ENCODE data around the gene ALPI. TPM values are rescaled to one million over a fixed set of nuclear protein-coding genes. Genes with fewer than 3 reads are reported as not detected.

Gene ALPI
- total and polyA plus RNA-seq, 2 donors (not counting 1 experiment from before 2014, with no cell fraction given) = not detected

- H3K27me3 ChIP-seq (ENCODE audit: control insufficient read depth, insufficient read depth, low read length) = no peaks in the 10 kb centered on the region
- no peak overlapping the region for H2AFZ ChIP-seq (ENCODE audit: low read length)
- TF ChIP-seq EZH2 (IDR thresholded peaks at IDR 0.05; ENCODE audit: low read length, missing control alignments) (no peak), CTCF (conservative IDR thresholded peaks at IDR 0.05 in 1 of 2, IDR thresholded peaks at IDR 0.05 in 1 of 2; ENCODE audit: low read depth in 1 of 2, low read length in 2 of 2) (no peak)
Observed at GRCh38 chr2:232434091-232434490, 21.9 kb upstream of the ALPI start.

GRCh38 chr2:232434563-232435374 lies 21.2 kb upstream of the ALPI start:
- Histone ChIP-seq H3K36me3 (ENCODE audit: control insufficient read depth, insufficient read depth, low read length) (no peaks in the 10 kb centered on the region), H3K4me1 (ENCODE audit: control insufficient read depth, extremely low read depth, insufficient read depth, low read length) (no peaks in the 10 kb centered on the region), H3K27me3 (ENCODE audit: control insufficient read depth, insufficient read depth, low read length) (no peaks in the 10 kb centered on the region), H4K20me1 (ENCODE audit: control insufficient read depth, extremely low read depth, insufficient read depth, low read length) (no peaks in the 10 kb centered on the region), H3K4me2 (ENCODE audit: extremely low read depth, insufficient read depth, low read length) (no peak overlapping the region), H3K4me3 (replicated peaks in 1 of 4; ENCODE audit: control extremely low read depth in 1 of 4, insufficient read depth in 1 of 4, low read depth in 3 of 4, low read length in 4 of 4) (no peak overlapping the region), H3K9ac (ENCODE audit: insufficient read depth, low read length) (no peak overlapping the region), H3K27ac (ENCODE audit: insufficient read depth, low read length) (no peak overlapping the region), H3K79me2 (ENCODE audit: control insufficient read depth, insufficient read depth, low read length) (no peaks in the 10 kb centered on the region), H2AFZ (ENCODE audit: low read length) (no peak overlapping the region), H3K9me3 (ENCODE audit: control insufficient read depth, insufficient read depth, low read depth, low read length) (no peaks in the 10 kb centered on the region)
- no peak for DNase-seq (ENCODE audit: low read depth in 2 of 2)
- TF ChIP-seq EZH2 (IDR thresholded peaks at IDR 0.05; ENCODE audit: low read length, missing control alignments) (no peak), CTCF (conservative IDR thresholded peaks at IDR 0.05 in 1 of 2, IDR thresholded peaks at IDR 0.05 in 1 of 2; ENCODE audit: low read depth in 1 of 2, low read length in 2 of 2) (no peak)

More at GRCh38 chr2:232434091-232434490, 21.9 kb upstream of the ALPI start:
- no peak overlapping the region for H3K27ac ChIP-seq (ENCODE audit: insufficient read depth, low read length)
- no peak overlapping the region for H3K4me2 ChIP-seq (ENCODE audit: extremely low read depth, insufficient read depth, low read length)
- H4K20me1 ChIP-seq (ENCODE audit: control insufficient read depth, extremely low read depth, insufficient read depth, low read length) = no peaks in the 10 kb centered on the region
- DNase-seq (ENCODE audit: low read depth in 2 of 2) = no peak
- no peaks in the 10 kb centered on the region for H3K36me3 ChIP-seq (ENCODE audit: control insufficient read depth, insufficient read depth, low read length)
- H3K9me3 ChIP-seq (ENCODE audit: control insufficient read depth, insufficient read depth, low read depth, low read length) = no peaks in the 10 kb centered on the region
- H3K4me3 ChIP-seq (replicated peaks in 1 of 4; ENCODE audit: control extremely low read depth in 1 of 4, insufficient read depth in 1 of 4, low read depth in 3 of 4, low read length in 4 of 4) = no peak overlapping the region
- no peak overlapping the region for H3K9ac ChIP-seq (ENCODE audit: insufficient read depth, low read length)
- H3K79me2 ChIP-seq (ENCODE audit: control insufficient read depth, insufficient read depth, low read length) = no peaks in the 10 kb centered on the region
- no peaks in the 10 kb centered on the region for H3K4me1 ChIP-seq (ENCODE audit: control insufficient read depth, extremely low read depth, insufficient read depth, low read length)

GRCh38 chr2:232435375-232435648 lies 20.6 kb upstream of the ALPI start:
- Histone ChIP-seq H4K20me1 (ENCODE audit: control insufficient read depth, extremely low read depth, insufficient read depth, low read length) (no peaks in the 10 kb centered on the region), H3K9ac (ENCODE audit: insufficient read depth, low read length) (no peak overlapping the region), H3K79me2 (ENCODE audit: control insufficient read depth, insufficient read depth, low read length) (no peaks in the 10 kb centered on the region), H3K27ac (ENCODE audit: insufficient read depth, low read length) (no peak overlapping the region), H2AFZ (ENCODE audit: low read length) (no peak overlapping the region), H3K36me3 (ENCODE audit: control insufficient read depth, insufficient read depth, low read length) (no peaks in the 10 kb centered on the region), H3K4me3 (replicated peaks in 1 of 4; ENCODE audit: control extremely low read depth in 1 of 4, insufficient read depth in 1 of 4, low read depth in 3 of 4, low read length in 4 of 4) (no peak overlapping the region), H3K27me3 (ENCODE audit: control insufficient read depth, insufficient read depth, low read length) (no peaks in the 10 kb centered on the region), H3K4me2 (ENCODE audit: extremely low read depth, insufficient read depth, low read length) (no peak overlapping the region), H3K4me1 (ENCODE audit: control insufficient read depth, extremely low read depth, insufficient read depth, low read length) (no peaks in the 10 kb centered on the region), H3K9me3 (ENCODE audit: control insufficient read depth, insufficient read depth, low read depth, low read length) (no peaks in the 10 kb centered on the region)
- TF ChIP-seq CTCF (conservative IDR thresholded peaks at IDR 0.05 in 1 of 2, IDR thresholded peaks at IDR 0.05 in 1 of 2; ENCODE audit: low read depth in 1 of 2, low read length in 2 of 2) (no peak), EZH2 (IDR thresholded peaks at IDR 0.05; ENCODE audit: low read length, missing control alignments) (no peak)
- no peak for DNase-seq (ENCODE audit: low read depth in 2 of 2)

Data from fibroblast of lung (primary cell).